ENCODE data around the gene KIFAP3. TPM values are rescaled to one million over a fixed set of nuclear protein-coding genes. Genes with fewer than 3 reads are reported as not detected.
"Not testable (repeated sequence)": the region's sequence is repeated elsewhere in the genome, so short reads cannot be mapped to it uniquely, and the experiment has no call there.

The KIFAP3 gene
- total RNA-seq, 4 donors from 2014 or later, result 9.2 to 24.6 (median 15.5) TPM

GRCh38 chr1:169874229-169874628, 200.3 kb downstream of the KIFAP3 start:
- no peak overlapping the region for H3K4me3 ChIP-seq
- H3K27ac ChIP-seq, result no peak overlapping the region
- no peak for DNase-seq
- WGBS, 2 donors, result 56 to 62% methylated on average over 3 of the region's 3 CpGs
- H3K36me3 ChIP-seq, result peaks cover 8 to 96% (median 28%) of the 10 kb centered on the region in 3 donors
- TF ChIP-seq POLR2A (IDR thresholded peaks at IDR 0.05) (no peak), CTCF (IDR thresholded peaks at IDR 0.05) (no peak)
- no peaks in the 10 kb centered on the region for H3K27me3 ChIP-seq
- peaks cover 0 to 2% (median 0%) of the 10 kb centered on the region in 3 donors for H3K4me1 ChIP-seq
- intact Hi-C loops (cut with DNase I), result no loop called here
- no peaks in the 10 kb centered on the region for H3K9me3 ChIP-seq

GRCh38 chr1:169873582-169874199, 200.8 kb downstream of the KIFAP3 start:
- intact Hi-C loops (cut with DNase I), result no loop called here
- Histone ChIP-seq H3K36me3 (peaks cover 8 to 100% (median 32%) of the 10 kb centered on the region in 3 donors), H3K9me3 (no peaks in the 10 kb centered on the region), H3K4me3 (no peak overlapping the region), H3K4me1 (peaks cover 0 to 7% (median 0%) of the 10 kb centered on the region in 3 donors), H3K27ac (no peak overlapping the region), H3K27me3 (no peaks in the 10 kb centered on the region)
- no peak for DNase-seq
- 67 to 76% methylated on average over 3 of the region's 3 CpGs for WGBS, 2 donors
- TF ChIP-seq CTCF (IDR thresholded peaks at IDR 0.05), result no peak
- TF ChIP-seq POLR2A (IDR thresholded peaks at IDR 0.05), result no peak

GRCh38 chr1:169872906-169873305, 201.6 kb downstream of the KIFAP3 start:
- no peak for TF ChIP-seq POLR2A (IDR thresholded peaks at IDR 0.05)
- no peak for TF ChIP-seq CTCF (IDR thresholded peaks at IDR 0.05)
- DNase-seq, result no peak
- H3K4me1 ChIP-seq, result peaks cover 0 to 8% (median 0%) of the 10 kb centered on the region in 3 donors
- no peaks in the 10 kb centered on the region for H3K9me3 ChIP-seq
- no peak overlapping the region for H3K27ac ChIP-seq
- intact Hi-C loops (cut with DNase I), result no loop called here
- no peak overlapping the region for H3K4me3 ChIP-seq
- peaks cover 8 to 100% (median 39%) of the 10 kb centered on the region in 3 donors for H3K36me3 ChIP-seq
- no peaks in the 10 kb centered on the region for H3K27me3 ChIP-seq

- 100% methylated on average over 2 of the region's 3 CpGs; no CpG with 5 or more reads in 1 of the 2 donors for WGBS, 2 donors
- intact Hi-C loops (cut with DNase I); H3K27ac ChIP-seq; H3K9me3 ChIP-seq; DNase-seq; H3K27me3 ChIP-seq; H3K4me3 ChIP-seq; H3K4me1 ChIP-seq: not testable (repeated sequence)
- peaks cover 8 to 100% (median 43%) of the 10 kb centered on the region in 3 donors for H3K36me3 ChIP-seq
These were observed 202.5 kb downstream of the KIFAP3 start for GRCh38 chr1:169871988-169872387.

Small RNA genes lying within 50 kb of the gene (small RNA-seq; reads per million reads assigned to genes)
- 0 reads per million in 4 donors for gene MRPS10P1

Other genes starting within 250 kb of the KIFAP3 start
- gene SCYL3, start 180.8 kb downstream of the KIFAP3 start, total RNA-seq, result 10 to 100 TPM in 1 of 4 donors, 1 to 10 TPM in 3; 4.8 to 10.1 (median 9.2) TPM
- gene NTMT2, start 71.3 kb upstream of the KIFAP3 start, total RNA-seq, result not detected

Data from esophagus squamous epithelium (tissue), 5 donors.